HuH-7.5 (cell line): ENCODE measurements around the gene GDF2.

Experiments used
- DNase-seq: peaks from one replicate; pipeline ENCODE4 v3.0.0; 2011; ENCODE audit warnings: low spot score

GDF2 gene

DNA sequence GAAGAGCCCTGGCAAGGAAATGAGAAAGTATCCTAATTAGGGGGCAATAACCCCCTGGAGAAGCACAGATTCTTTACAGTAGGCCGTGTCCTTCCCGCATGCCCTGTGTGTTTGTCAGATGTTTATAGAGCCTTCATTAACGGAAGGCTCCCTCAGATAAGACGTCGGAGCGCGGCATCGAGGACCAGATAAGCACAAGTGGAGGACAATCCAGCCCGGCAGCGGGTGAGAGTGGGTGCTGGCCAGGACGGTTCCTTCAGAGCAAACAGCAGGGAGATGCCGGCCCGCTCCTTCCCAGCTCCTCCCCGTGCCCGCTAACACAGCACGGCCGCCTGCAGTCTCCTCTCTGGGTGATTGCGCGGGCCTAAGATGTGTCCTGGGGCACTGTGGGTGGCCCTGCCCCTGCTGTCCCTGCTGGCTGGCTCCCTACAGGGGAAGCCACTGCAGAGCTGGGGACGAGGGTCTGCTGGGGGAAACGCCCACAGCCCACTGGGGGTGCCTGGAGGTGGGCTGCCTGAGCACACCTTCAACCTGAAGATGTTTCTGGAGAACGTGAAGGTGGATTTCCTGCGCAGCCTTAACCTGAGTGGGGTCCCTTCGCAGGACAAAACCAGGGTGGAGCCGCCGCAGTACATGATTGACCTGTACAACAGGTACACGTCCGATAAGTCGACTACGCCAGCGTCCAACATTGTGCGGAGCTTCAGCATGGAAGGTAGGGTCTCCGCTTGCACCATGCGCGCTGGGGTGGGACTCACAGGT, at the start of gene GDF2:
TSS of gene GDF2 (plus strand) at position 155 of the 762 bp plus-strand sequence. CDS start at position 370, 215 bp downstream.
- no peak for DNase-seq

DNA sequence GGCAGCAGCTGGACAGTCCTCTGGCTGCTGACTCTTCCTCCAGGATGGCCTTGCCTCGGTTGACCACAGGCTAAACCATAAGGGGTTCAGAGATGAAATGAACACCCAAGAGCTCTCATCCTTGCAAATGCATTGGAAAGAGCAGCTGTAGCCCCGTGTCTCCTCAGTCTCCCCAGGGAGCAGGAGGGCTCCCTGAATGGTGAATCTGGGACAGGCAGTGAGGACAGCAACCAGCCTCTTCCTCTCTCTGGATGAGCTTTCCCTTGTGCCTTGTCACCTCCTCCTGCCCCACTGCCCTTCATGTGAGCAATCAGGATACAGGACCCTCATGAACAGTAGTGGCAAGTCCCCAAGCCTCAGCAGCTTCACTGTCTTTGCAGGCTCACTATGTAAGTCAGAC, 46.2 kb upstream of the GDF2 start:
- DNase-seq, result no peak

DNA sequence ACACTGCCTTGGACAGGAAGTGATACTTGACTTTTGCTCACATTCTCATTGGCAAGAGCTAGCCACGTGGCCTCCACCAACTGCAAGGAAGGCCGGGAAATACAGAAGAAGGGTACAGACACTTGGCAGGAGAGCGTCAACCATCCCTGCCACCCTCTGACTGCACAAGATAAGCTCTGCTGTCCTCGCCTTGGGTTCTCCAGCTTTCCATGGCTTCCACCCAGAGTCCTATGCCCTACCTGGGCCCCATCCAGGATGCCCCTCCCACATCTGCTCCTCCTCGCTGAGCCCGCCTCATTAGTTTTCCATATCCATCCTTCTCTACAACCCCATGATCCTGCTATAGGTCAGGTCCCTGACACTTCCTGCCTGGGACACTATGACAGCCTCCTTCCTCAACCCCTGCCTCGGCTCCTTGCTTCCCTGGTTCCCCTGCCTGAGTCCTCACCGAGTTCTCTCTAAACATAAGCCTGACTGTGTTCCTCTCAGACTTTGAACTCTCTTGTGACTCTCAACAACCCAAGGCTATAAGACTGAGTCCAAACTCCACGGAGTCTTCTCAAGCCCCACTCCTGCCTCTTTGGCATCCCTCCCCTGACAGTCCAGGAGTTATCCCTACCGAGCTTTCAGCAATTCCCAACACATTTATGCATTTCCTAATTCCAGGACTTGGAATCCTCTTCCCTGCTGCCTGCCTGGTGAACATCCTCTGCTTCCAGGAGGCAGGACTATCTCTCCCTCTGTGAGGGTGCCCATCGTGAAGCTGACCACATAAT, 45.5 kb upstream of the GDF2 start:
- DNase-seq, result no peak

DNA sequence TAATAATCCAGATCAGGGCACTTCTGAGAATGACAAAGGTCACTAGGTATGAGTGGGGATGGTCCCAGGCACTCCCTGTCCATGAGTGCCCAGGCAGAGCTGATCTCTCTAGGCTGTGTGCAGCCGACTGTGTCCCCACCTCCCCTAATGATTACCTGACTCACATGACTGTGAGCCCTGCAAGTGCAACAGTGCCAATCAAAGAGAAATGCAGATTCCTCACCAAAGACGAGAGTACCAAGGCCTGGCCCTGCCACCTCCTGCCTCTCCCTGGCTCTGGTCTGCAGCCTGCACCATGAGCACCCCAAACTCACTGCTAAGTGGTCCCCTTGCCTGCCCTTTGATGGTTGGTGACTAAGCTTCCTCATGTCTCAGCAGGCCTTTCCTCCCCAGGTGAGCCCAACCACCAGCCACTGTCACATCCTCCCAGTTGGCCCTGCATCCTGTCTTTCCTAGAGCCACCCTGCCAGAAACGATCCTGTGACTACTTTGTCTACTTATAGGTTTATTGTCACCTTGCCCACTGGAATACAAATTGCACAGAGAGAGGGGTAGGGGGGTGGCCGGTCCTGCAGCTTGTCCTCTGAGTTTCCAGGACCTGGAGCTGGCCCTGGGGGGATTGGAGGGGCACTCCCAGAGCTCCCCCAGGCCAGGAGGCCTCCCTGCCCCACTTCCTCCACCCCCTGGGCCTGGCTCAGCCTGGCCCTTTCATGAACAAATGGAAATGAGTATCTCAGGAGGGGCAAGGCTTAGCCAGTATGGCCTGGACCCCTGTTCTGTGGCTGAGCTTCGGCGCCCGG, 44.7 kb upstream of the GDF2 start:
- no peak for DNase-seq

DNA sequence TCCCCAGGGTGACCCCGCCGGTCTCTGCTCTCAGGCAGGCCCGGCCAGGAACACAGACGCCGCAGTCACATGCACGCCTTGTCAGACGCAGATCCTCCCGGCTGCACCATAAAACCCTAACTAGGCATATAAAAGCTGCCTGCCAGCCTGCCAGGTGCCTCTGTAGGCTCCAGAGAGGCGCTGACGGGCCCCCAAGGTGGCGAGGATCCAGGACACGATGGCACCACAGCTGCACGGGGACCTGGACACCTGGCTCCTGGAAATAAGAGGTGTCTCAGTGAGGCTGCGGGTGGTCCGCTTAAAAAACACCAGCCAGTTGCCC, 44.1 kb upstream of the GDF2 start:
- DNase-seq, result no peak

DNA sequence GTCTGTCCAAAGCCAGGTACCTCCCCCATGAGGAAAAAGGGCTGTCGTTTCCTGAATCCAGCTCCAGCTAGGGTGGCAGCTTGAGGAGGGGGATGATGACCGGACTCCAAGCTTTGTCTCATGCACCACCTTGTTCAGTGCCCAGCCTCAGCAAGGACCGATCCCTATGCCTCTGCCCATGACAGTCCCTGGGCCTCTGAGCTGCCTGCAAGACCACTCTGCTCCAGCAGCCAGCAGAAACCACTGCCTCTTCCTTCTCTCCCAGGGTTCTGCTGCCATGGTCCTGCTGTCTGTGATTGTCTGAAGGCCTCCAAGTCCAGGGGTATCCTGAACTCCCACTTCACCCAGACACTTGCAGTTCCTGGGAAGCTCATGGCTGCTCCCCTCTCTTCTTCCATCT, 43.5 kb upstream of the GDF2 start:
- no peak for DNase-seq

DNA sequence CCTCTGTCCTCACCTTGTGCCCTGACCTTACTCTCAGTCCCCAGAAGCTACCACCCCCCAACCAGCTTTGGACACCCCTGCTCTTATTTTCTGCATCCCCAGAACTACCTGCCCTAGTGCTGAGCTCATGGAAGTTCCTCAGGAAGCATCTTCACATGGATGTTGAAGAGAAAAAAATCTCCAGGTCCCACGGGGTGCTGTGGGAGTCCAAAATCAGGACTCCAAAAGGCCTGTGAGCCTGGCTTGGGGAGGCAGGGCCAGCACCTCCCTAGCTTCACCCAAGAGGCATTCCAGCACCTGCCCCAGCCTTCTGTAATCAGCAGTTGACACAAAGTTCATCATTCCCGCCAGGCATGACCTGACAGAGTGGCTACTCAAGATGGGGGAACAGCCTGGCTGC, 43.0 kb upstream of the GDF2 start:
- no peak for DNase-seq

DNA sequence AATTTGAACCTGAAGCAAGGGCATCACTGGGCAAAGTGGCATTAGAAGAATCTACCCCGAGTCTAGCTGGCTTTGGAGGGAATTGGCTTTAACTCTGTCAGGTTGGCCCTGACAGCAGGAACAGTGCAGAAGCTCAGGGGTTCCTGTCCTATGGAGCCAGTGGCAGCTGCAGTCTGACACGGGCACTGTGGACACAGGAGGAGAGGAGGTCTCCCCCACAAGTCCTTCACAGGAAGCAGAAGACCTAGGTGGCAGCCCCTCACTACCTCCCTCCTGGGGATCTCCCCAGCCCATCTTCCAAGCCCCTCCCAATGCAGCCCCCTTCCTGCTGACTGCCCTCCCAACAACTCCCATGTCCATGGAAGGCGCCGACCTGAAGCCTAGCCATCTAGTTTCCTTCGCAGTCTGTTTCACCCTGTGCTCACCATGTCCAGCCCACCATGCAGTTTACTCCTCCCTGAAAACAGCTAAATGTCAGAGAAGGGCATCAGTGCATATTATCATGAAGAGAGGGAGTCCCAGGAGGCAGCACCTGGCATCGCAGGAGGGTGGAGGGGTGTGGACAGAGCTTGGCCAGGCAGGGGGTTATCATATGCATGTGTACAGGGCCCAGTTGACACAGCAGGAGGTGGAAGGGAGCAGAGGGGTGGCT, 40.1 kb upstream of the GDF2 start:
- no peak for DNase-seq

DNA sequence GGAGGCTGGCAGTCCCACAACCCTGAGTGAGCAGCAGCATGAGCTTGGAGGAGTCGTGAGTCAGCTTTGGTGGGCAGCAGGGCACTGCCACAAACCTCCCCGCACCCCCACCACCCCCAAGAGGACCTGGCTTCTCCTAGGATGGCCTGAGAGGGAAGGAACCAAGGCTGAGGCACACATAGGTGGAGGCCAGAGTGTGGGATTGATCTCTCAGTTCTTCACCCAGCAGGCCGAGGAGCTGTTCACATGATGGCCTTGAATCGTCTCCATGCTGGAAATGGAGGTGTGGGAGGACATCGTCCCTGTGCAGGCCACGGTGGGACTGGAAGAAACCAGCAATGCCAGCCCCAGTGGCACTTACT, 39.6 kb upstream of the GDF2 start:
- DNase-seq, result no peak

DNA sequence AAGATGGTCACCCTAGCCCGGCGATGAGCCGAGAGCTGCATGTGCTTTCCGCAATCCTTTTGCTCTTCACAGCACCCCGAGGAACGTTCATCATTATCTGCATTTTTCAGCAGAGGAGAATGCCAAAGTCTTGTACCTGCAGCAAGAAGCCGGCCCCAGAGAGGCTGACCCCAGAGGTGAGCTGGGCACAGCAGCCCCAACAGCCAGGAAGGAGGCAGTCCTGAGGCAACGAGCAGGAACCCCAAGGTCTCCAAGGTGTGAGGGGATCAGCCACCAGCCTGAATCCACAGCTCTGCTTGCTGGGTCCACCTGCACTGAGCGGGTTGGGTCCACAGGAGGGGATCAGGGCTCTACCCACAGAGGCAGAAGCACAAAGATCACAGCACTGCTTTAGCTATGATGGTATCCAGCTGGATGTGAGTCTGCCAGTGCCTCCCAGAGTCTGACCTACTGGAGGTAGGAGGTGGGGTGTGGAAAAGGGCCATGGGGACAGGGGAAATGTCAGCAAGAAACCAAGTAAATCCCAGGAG, 39.1 kb upstream of the GDF2 start:
- no peak for DNase-seq

DNA sequence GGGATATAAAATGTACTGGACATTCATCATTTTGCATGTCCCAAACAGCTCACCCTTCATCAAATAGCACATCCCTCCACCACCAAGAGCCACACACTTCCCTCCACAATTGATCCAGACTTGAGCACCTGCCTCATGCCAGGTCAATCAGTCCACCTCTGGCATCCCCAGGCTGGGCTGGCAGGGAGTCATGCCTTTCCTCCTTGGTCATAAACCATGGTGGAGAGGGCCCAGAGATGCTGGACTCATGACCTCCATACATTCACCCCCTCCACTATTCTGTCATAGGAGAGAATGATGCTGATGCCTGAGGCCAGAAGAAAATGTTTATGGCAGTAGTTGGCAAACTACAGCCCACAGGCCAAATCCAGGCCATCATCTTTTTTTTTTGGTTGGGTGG, 38.4 kb upstream of the GDF2 start:
- no peak for DNase-seq

DNA sequence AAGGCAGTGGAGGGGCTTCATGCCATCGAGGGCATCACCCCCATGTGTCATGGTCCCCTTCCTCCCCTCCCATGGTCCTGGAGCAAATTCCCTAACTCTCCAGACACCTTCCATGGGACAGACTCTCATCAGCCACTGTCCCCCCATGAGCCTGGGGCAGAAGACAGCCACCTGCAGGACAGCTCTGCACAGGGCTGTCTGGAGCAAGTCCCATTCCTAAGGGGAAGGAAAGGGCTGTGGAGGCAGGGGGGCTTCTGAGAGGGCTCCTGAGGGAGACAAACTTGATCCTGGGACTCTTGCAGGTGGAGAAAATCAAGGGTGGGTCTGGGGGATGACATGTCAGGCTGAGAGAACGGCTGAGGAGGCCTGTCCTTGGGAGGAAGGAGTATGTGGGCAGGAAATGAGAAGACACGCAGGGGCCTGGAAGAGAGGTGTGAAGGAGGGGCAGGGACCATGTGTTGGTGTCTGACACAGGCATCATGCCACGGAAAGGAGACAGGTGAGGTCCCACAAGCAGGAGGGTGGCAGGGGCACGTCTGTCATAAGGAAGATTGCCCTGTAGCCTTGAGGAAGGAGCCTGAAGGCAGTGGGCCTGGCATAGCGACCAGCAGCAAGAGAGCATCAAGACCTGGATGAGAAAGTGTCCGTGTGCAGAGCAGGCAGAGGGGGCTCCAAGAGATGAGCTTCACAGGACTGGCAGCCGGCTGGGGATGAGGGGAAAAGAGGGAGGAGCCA, 36.7 kb upstream of the GDF2 start:
- DNase-seq, result no peak

DNA sequence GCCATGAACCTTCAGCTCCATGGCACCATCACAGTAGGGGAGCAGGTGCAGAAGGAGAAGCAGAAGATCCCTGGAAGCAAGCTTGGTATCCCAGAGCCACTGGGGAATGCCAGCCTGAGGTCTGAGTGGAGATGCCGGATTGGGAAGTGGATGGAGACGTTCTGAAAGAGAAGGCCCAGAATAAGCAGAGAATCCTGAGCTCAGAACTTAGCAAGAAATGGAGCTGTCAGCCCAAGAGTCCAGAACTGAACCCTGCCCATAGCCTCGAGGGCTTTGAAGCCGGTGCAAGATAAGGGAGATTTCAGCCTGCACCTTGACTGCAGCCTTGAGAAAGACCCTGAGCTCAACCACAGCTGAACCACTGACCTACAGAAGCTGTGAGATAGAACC, 36.1 kb upstream of the GDF2 start:
- DNase-seq, result no peak

DNA sequence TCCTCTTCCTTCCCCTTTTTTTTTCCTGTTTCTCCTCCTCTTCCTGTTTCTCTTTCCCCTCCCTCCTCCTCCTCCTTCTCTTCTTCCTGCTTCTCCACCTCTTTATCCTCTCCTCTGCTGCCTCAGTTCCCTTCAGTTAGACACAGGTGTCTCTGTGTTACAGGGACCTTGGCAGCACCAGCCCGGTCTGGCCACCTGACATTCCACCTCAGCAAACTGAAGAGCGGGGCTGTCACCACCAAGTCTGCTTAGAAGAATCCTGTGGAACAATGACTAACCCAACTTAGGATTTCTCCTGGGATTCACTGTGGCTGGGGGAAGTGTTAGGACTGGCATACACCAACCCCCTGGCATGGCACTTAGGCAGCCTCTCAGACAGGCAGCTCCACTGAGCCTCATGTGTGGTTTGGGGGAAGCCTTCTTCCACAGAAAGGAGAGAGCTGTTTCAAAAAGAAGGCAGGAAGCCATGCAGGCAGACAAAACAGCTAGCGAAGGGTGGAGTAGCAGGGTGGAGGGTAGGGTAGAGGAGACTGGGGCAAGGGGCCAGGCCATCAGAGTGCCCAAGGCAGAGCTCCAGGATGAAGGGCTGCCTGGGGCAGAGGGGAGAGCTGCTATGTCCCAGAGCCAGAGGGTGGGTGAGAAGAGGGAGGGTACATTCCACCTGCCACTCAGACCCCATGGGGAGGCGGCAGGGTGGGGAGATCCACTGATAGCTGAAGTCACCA, 35.5 kb upstream of the GDF2 start:
- no peak for DNase-seq

DNA sequence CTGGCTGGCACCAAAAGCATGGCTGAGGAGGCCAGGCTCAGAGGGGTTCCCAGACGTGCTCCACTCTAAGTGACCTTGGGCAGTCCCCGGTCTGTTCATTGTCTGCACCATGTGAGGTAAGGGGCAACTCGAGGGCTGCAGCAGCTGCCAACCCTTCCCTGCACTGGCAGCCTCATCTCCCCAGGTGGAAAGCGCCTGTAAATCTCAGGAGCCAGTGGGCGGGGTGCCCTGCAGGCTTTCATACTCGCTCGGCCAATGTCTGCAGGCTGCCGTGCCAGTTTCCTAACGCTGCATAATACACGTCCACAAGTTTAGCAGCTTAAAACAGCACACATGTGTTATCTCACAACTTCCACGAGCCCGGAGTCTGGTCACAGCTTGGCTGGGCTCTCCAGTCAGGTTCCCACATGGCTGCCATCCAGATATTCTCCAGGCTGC, 34.9 kb upstream of the GDF2 start:
- DNase-seq, result no peak

DNA sequence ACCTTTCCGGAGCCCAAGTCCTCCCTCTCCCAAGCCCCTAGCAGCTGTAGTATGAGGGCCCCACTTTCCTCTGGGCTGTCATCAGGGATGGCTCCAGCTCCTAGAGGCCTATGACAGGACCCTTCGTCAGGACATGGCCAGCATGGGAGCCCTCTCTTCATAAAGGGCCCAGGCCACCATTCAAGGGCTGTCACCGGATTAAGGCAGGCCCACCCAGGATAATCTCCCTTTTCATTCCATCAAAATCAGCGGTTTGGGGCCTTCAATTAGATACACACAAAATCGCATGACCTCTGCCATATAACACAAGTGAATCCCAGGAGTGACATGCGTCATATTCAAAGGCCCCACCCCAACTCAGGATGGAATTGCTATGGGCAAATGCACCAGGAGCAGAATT, 34.4 kb upstream of the GDF2 start:
- DNase-seq, result no peak

DNA sequence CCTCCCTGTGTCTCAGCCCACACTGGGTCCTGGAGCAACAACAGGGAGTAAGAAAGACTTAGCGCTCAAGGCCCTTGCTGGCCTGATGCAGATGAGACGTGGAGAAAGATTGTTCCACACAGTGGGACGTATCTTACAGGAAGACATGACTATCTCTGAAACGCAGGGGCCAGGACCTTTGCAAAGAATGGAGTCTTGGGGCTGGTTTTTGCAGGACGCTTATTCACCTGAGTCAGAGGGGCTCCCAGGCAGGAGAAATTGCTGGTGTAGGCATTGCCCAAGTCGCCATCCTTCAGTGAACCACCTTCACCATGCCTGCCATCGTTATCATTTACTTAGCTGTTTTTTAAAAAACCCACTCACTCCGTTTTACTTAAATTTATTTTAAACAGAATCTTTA, 34.0 kb upstream of the GDF2 start:
- DNase-seq, result no peak

DNA sequence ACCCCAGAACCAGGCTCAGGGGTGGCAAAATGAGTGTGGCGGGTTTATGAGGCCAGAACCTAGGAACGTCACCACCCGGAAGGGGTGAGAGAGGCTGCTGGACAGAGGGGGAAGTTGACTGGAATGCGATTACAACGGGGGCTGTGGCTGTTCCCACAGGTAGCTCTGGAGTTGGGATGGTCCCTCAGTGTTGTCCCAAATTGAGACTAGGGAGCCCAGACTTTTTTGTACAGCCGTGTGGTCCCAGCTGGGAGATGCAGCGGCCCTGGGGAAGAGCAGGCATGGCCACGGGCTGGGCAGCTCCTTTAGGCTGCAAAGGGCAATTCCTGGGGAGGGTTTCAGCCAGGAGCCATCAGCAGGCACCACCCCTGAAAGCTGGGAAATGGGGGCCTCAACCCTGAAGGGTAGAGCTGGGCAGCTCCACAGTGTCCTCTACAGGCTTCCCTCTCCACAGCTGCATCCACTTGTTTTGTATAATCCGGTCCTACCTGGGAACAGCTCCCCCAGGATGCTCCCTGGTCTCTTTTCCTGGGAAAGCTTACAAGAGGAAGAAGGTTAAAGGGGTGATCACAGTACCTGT, 33.2 kb upstream of the GDF2 start:
- no peak for DNase-seq

DNA sequence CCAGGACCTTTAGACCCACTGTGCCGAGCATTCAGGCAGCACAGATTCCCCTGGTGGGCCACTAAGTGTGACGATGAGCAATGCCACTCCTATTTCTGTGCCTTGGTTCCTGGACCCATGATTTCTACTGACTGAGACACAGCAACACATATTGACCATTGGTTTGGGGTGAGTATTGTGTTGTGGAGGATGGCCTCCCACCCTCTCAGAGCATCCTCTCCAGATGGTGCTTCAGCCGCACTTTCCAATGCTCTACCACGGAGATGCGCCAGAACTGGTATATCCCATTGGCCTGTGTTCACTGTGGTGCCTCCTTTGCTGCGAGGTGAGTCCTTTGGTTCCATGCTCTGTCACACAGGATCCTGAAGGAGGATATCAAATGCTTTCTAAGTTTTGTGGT, 32.3 kb upstream of the GDF2 start:
- DNase-seq, result no peak

DNA sequence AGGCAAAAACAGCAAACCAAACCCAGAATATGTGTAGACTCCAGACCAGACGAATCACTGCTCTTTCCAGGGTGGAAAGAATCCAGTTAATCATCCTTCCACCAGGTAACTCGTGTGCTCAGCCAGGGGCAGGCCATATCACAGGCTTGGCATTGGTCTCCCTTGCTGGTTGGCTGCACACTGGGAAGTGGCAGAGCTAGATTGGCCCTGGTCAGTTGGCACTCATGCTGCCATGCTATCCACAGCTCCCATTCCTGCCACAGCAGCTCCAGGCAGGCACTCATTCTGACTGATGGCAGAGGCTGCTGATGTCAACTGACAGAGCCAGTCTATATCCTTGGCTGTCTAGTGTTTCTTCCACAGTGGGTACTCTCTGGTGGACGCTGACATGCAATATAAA, 31.9 kb upstream of the GDF2 start:
- no peak for DNase-seq

DNA sequence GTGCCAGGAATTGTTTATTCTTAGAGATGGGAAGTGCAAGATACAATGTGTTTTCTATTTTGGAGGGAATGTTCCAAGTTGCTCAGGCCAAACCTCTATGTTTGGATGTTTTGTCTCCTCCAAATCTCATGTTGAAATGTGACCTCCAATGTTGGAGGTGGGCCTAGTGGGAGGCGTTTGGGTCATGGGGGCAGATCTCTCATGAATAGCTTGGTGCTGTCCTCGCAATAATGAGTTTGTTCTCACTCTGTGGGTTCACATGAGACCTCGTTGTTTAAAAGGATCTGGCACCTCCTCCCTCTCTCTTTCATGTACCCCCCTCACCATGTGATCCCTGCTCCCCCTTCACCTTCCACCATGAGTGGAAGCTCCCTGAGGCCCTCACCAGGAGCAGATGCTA, 30.6 kb upstream of the GDF2 start:
- DNase-seq, result no peak
